ENCODE data around the gene MAD1L1. TPM values are rescaled to one million over a fixed set of nuclear protein-coding genes. Genes with fewer than 3 reads are reported as not detected.

Gene MAD1L1
- total and polyA plus RNA-seq, 4 donors: 12.8 to 20.7 (median 16.5) TPM

- no peak overlapping the region for H3K4me3 ChIP-seq (ENCODE audit: low read depth in 1 of 3, low read length in 3 of 3)
- 92% methylated on average over 12 of the region's 12 CpGs for WGBS
- DNase-seq (ENCODE audit: low spot score): no peak
- no peaks in the 10 kb centered on the region for H3K27me3 ChIP-seq (ENCODE audit: control insufficient read depth in 4 of 4, insufficient read depth in 4 of 4, low read length in 3 of 4)
- H3K4me1 ChIP-seq (ENCODE audit: control insufficient read depth in 4 of 4, insufficient read depth in 4 of 4, low read length in 3 of 4): peaks cover 0 to 10% (median 5%) of the 10 kb centered on the region in 4 donors
- no peaks in the 10 kb centered on the region for H3K9me3 ChIP-seq (ENCODE audit: control insufficient read depth in 4 of 4, low read length in 3 of 4)
- TF ChIP-seq EGR1 (IDR thresholded peaks at IDR 0.05; ENCODE audit: low read depth in 2 of 2): no peak
- peaks cover 0 to 17% (median 0%) of the 10 kb centered on the region in 4 donors for H3K36me3 ChIP-seq (ENCODE audit: control insufficient read depth in 4 of 4, insufficient read depth in 3 of 4, low read depth in 1 of 4, low read length in 3 of 4)
- no peak overlapping the region for H3K27ac ChIP-seq (ENCODE audit: low read depth in 1 of 2, low read length in 2 of 2)
- H3K9ac ChIP-seq (ENCODE audit: low read depth in 1 of 2, low read length in 2 of 2): no peak overlapping the region
Observed at GRCh38 chr7:1889556-1890181, 343.1 kb downstream of the MAD1L1 start.

- no peaks in the 10 kb centered on the region for H3K9me3 ChIP-seq (ENCODE audit: control insufficient read depth in 4 of 4, low read length in 3 of 4)
- DNase-seq (ENCODE audit: low spot score): no peak
- H3K9ac ChIP-seq (ENCODE audit: low read depth in 1 of 2, low read length in 2 of 2): no peak overlapping the region
- no peak overlapping the region for H3K27ac ChIP-seq (ENCODE audit: low read depth in 1 of 2, low read length in 2 of 2)
- peaks cover 0 to 17% (median 0%) of the 10 kb centered on the region in 4 donors for H3K36me3 ChIP-seq (ENCODE audit: control insufficient read depth in 4 of 4, insufficient read depth in 3 of 4, low read depth in 1 of 4, low read length in 3 of 4)
- WGBS: 96% methylated on average over 11 of the region's 11 CpGs
- no peak overlapping the region for H3K4me3 ChIP-seq (ENCODE audit: low read depth in 1 of 3, low read length in 3 of 3)
- H3K27me3 ChIP-seq (ENCODE audit: control insufficient read depth in 4 of 4, insufficient read depth in 4 of 4, low read length in 3 of 4): no peaks in the 10 kb centered on the region
- H3K4me1 ChIP-seq (ENCODE audit: control insufficient read depth in 4 of 4, insufficient read depth in 4 of 4, low read length in 3 of 4): peaks cover 0 to 10% (median 4%) of the 10 kb centered on the region in 4 donors
- TF ChIP-seq MAX (IDR thresholded peaks at IDR 0.05) (no peak), ZBTB33 (IDR thresholded peaks at IDR 0.05) (no peak), YY1 (IDR thresholded peaks at IDR 0.05) (no peak), FOXA1 (IDR thresholded peaks at IDR 0.05) (no peak), RAD21 (IDR thresholded peaks at IDR 0.05) (no peak), TAF1 (conservative IDR thresholded peaks at IDR 0.05) (no peak), FOXA2 (IDR thresholded peaks at IDR 0.05) (no peak), GABPA (IDR thresholded peaks at IDR 0.05 in 1 of 2, conservative IDR thresholded peaks at IDR 0.05 in 1 of 2) (no peak), EGR1 (IDR thresholded peaks at IDR 0.05; ENCODE audit: low read depth in 2 of 2) (no peak), HNF4A (conservative IDR thresholded peaks at IDR 0.05) (no peak), NR2F2 (IDR thresholded peaks at IDR 0.05) (no peak), SP1 (IDR thresholded peaks at IDR 0.05) (no peak)
Observed at GRCh38 chr7:1889091-1889490, 343.7 kb downstream of the MAD1L1 start.

- Histone ChIP-seq H3K27me3 (ENCODE audit: control insufficient read depth in 4 of 4, insufficient read depth in 4 of 4, low read length in 3 of 4) (no peaks in the 10 kb centered on the region), H3K4me1 (ENCODE audit: control insufficient read depth in 4 of 4, insufficient read depth in 4 of 4, low read length in 3 of 4) (peaks cover 0 to 10% (median 4%) of the 10 kb centered on the region in 4 donors), H3K9ac (ENCODE audit: low read depth in 1 of 2, low read length in 2 of 2) (no peak overlapping the region), H3K4me3 (ENCODE audit: low read depth in 1 of 3, low read length in 3 of 3) (no peak overlapping the region), H3K9me3 (ENCODE audit: control insufficient read depth in 4 of 4, low read length in 3 of 4) (no peaks in the 10 kb centered on the region), H3K36me3 (ENCODE audit: control insufficient read depth in 4 of 4, insufficient read depth in 3 of 4, low read depth in 1 of 4, low read length in 3 of 4) (peaks cover 0 to 17% (median 0%) of the 10 kb centered on the region in 4 donors), H3K27ac (ENCODE audit: low read depth in 1 of 2, low read length in 2 of 2) (no peak overlapping the region)
- 93% methylated on average over 12 of the region's 12 CpGs for WGBS
- DNase-seq (ENCODE audit: low spot score): no peak
- TF ChIP-seq JUND (IDR thresholded peaks at IDR 0.05): no peak
- no peak for TF ChIP-seq FOXA2 (IDR thresholded peaks at IDR 0.05)
- TF ChIP-seq YY1 (IDR thresholded peaks at IDR 0.05): no peak
- no peak for TF ChIP-seq ATF3 (IDR thresholded peaks at IDR 0.05)
- no peak for TF ChIP-seq ZBTB33 (IDR thresholded peaks at IDR 0.05)
- no peak for TF ChIP-seq HNF4A (conservative IDR thresholded peaks at IDR 0.05)
- TF ChIP-seq TAF1 (conservative IDR thresholded peaks at IDR 0.05): no peak
- no peak for TF ChIP-seq HNF4G (IDR thresholded peaks at IDR 0.05)
- TF ChIP-seq EGR1 (IDR thresholded peaks at IDR 0.05; ENCODE audit: low read depth in 2 of 2): no peak
- no peak for TF ChIP-seq RXRA (IDR thresholded peaks at IDR 0.05)
- no peak for TF ChIP-seq MAX (IDR thresholded peaks at IDR 0.05)
- no peak for TF ChIP-seq REST (IDR thresholded peaks at IDR 0.05)
- TF ChIP-seq NR2F2 (IDR thresholded peaks at IDR 0.05): no peak
Observed at GRCh38 chr7:1888425-1888824, 344.3 kb downstream of the MAD1L1 start.
